HG03039 (cell line): ENCODE results near the gene EEA1.
"Not testable (repeated sequence)": the region's sequence is repeated elsewhere in the genome, so short reads cannot be mapped to it uniquely, and the experiment has no call there.

ENCODE experiments used
- ATAC-seq: cut with Tn5 transposase; IDR thresholded peaks from one replicate; pipeline ENCODE4 v1.9.1; 2021; ENCODE audit warnings: mild to moderate bottlenecking, moderate library complexity; ENCODE audit not compliant: unreplicated experiment

Gene EEA1

GRCh38 chr12:92821142-92821541, 108.0 kb downstream of the EEA1 start:
- ATAC-seq = no peak

GRCh38 chr12:92814584-92814983, 114.5 kb downstream of the EEA1 start:
- no peak for ATAC-seq

GRCh38 chr12:92810370-92810769, 118.7 kb downstream of the EEA1 start:
- peak; percentile 58 for ATAC-seq

GRCh38 chr12:92803903-92804302, 125.2 kb downstream of the EEA1 start:
- no peak for ATAC-seq

- no peak for ATAC-seq
Observed at GRCh38 chr12:92802906-92803305, 126.2 kb downstream of the EEA1 start.

- no peak for ATAC-seq
Observed at GRCh38 chr12:92796650-92797049, 132.4 kb downstream of the EEA1 start.

GRCh38 chr12:92794814-92795213, 134.3 kb downstream of the EEA1 start:
- no peak for ATAC-seq

GRCh38 chr12:92794356-92794755, 134.7 kb downstream of the EEA1 start:
- not testable (repeated sequence) for ATAC-seq

- no peak for ATAC-seq
Observed at GRCh38 chr12:92786045-92786444, 143.1 kb downstream of the EEA1 start.

GRCh38 chr12:92785563-92785950, 143.5 kb downstream of the EEA1 start:
- no peak for ATAC-seq

GRCh38 chr12:92784797-92785562, 144.1 kb downstream of the EEA1 start:
- peak; percentile 97 for ATAC-seq

GRCh38 chr12:92784356-92784755, 144.7 kb downstream of the EEA1 start:
- no peak for ATAC-seq

GRCh38 chr12:92779902-92780301, 149.2 kb downstream of the EEA1 start:
- ATAC-seq = no peak

GRCh38 chr12:92778525-92778924, 150.6 kb downstream of the EEA1 start:
- ATAC-seq = no peak

- ATAC-seq = no peak
Observed at GRCh38 chr12:92775416-92775815, 153.7 kb downstream of the EEA1 start.

- no peak for ATAC-seq
Observed at GRCh38 chr12:92771001-92771400, 158.1 kb downstream of the EEA1 start.

- ATAC-seq = peak; percentile 81
Observed at GRCh38 chr12:92769124-92769901, 159.8 kb downstream of the EEA1 start.

GRCh38 chr12:92765871-92766270, 163.2 kb downstream of the EEA1 start:
- ATAC-seq = no peak

GRCh38 chr12:92764831-92765230, 164.3 kb downstream of the EEA1 start:
- ATAC-seq = no peak

- ATAC-seq = no peak
Observed at GRCh38 chr12:92762773-92763172, 166.3 kb downstream of the EEA1 start.

GRCh38 chr12:92759634-92760268, 169.3 kb downstream of the EEA1 start:
- no peak for ATAC-seq
